LNCAP (cell line): Measurements from ENCODE around the gene RNF40.

Experiments used
- TF ChIP-seq, protein P1 (sequence below): fragments of 450-650 bp; IDR thresholded peaks from 2 replicates; pipeline ENCODE4 v1.5.1; 2017; ENCODE audit warnings: mild to moderate bottlenecking

RNF40 gene

GRCh38 chr16:30767767-30768465 is 5.8 kb downstream of the RNF40 start:
- TF ChIP-seq, protein P1, sequence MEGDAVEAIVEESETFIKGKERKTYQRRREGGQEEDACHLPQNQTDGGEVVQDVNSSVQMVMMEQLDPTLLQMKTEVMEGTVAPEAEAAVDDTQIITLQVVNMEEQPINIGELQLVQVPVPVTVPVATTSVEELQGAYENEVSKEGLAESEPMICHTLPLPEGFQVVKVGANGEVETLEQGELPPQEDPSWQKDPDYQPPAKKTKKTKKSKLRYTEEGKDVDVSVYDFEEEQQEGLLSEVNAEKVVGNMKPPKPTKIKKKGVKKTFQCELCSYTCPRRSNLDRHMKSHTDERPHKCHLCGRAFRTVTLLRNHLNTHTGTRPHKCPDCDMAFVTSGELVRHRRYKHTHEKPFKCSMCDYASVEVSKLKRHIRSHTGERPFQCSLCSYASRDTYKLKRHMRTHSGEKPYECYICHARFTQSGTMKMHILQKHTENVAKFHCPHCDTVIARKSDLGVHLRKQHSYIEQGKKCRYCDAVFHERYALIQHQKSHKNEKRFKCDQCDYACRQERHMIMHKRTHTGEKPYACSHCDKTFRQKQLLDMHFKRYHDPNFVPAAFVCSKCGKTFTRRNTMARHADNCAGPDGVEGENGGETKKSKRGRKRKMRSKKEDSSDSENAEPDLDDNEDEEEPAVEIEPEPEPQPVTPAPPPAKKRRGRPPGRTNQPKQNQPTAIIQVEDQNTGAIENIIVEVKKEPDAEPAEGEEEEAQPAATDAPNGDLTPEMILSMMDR, result no peak

DNA sequence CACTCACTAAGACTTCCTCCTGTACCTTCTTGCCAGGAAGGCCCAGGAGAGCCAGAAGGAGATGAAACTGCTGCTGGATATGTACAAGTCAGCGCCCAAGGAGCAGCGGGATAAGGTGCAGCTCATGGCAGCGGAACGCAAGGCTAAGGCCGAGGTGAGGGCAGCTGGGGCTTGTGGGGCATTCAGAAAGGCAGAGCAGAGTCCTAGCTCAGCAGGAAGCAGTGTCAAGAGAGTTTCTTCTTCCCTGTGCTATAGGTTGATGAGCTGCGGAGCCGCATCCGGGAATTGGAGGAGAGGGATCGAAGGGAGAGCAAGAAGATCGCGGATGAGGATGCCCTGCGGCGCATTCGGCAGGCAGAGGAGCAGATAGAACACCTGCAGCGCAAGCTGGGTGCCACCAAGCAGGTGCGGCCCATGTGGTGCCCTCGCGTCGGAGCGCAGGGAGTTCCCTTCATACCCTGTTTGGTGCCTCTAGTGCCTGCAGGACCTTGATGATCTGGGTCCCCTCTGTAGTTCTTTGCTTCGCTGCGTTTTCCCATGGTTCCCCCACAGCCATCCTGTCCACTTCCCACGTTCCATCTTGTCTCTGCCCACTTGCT is 6.6 kb downstream of the RNF40 start:
- TF ChIP-seq, protein P1, result no peak

DNA sequence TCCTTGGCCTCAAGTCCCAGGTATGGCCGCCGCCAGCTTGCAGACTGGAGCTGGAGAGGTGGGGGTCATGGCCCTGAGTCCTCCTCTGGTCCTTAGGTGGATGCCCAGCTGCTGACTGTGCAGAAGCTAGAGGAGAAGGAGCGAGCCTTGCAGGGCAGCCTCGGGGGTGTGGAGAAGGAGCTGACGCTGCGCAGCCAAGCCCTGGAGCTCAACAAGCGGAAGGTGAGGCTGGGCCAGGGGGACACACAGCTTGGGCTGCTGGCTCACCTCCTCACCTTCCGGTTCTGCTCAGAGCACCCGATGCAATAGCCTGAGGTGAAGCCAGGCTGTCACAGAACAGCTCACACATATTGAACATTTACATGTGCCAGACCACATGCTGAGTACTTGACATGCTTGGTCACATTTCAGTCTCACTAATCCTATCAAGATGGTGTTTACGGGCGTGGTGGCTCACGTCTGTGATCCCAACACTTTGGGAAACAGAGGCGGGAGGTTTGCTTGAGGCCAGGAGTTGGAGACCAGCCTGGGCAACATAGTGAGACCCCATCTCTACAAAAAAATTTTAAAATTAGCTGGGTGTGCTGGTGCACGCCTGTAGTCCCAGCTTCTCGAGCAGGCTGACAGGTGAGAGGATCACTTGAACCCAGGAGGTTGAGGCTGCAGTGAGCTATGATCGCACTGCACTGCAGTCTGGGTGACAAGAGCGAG is 7.4 kb downstream of the RNF40 start:
- TF ChIP-seq, protein P1, result no peak

- TF ChIP-seq, protein P1, result no peak
Measured at GRCh38 chr16:30771726-30772125, 9.6 kb downstream of the RNF40 start.

DNA sequence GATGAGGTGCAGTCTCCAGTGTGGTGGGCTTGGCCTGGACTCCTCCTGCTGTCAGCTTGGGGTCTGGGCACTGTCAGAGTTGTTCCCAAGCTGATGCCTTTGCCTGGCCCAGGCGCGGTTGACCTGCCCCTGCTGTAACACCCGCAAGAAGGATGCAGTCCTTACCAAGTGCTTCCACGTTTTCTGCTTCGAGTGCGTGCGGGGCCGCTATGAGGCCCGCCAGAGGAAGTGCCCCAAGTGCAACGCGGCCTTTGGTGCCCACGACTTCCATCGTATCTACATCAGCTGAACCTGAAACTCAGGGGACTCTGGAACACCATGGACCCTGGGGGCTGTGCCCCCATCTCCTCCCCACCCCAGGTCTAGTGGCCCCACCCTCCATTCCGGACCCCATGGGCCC is 11.7 kb downstream of the RNF40 start:
- TF ChIP-seq, protein P1, result no peak

DNA sequence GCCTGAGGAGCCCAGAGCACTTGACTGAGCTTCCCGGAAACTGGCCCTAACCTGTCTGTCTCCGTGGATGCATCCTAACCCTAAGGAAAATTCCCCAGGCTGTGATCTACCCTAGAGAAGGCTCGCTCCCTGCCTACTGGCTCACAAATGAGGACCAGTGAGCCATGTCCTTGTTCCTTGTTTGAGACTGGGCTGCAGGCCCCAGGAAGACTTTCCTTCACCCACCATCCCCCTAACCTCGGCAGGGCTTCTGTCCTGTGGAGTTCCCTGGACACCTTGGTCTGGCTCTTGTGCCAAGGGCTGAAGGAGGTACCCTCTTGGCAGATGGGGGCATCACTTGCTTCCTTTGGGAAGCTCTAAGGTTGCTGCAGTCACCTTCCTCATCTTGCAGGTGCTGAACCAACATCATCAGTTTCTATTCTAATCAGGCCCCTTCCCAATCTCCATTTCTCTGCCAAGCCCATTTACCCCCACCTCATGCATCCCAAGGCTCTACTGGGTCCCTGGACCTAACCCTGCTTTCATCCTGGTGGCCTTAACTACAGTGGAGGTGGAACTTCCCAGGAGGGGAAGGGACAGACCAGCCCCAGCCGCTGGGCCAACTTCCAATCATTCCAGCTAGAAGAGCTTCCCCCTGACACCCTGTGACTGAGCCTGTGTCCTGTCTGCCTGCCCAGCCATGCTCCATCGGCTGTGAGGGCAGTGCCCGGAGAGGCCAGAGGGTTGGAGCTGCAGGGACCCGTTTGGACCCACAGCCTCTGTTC is 12.4 kb downstream of the RNF40 start:
- TF ChIP-seq, protein P1, result no peak

DNA sequence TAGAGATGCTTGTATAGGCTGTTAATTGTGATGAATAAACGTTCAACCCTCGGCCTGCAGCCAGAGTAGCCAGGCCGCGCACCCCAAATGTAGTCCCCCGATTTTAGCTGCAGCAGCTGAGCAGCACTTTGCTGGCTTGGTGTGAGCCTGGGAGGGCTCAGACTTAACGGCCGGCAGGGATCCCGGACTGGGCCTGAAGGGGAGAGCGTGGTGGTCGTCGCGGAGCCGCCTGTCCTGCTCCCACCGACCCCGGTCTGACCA is 12.9 kb downstream of the RNF40 start:
- TF ChIP-seq, protein P1, result no peak
